ENCODE data around the gene RHOC. TPM values are rescaled to one million over a fixed set of nuclear protein-coding genes. Genes with fewer than 3 reads are reported as not detected.
A peak's percentile ranks its signal among the peaks of the same experiment; 100 is the strongest.

Gene RHOC
- total RNA-seq, 1 experiment from 2014 or later = 68.9 TPM

DNA sequence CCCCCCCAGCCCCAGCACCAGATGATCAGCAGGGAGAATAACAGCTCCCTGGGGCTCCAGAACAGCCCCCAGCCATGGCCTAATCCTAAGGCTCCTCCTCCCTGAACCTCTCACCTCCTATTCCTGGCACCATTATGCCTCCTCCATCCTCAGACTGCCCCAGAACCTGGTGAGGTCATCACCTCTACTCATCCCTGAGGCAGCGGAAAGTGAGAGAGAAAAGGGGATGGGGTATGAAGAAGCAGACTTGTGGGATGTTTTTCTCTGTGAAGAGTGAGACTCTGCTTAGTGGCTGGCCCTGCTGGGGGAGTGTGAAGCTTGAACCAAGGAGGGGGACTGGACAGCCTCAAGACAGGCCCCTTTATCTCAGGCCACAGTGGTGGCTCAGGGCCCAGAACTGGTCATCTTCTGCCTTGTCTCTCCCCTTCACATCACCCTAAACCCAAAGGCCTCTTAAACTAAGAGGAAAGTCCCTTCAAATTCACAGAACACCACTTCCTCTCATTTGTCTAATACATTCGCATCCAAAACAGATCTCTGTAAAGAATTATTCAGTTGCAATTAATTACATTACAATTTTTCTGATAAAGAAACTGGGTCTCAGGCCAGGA is 10.4 kb upstream of the RHOC start (continued):
- TF ChIP-seq CREM (CRISPR knock-in tag; IDR thresholded peaks at IDR 0.05) (no peak), NR3C1 (CRISPR knock-in tag; conservative IDR thresholded peaks at IDR 0.05; ENCODE audit: low read depth) (no peak)

DNA sequence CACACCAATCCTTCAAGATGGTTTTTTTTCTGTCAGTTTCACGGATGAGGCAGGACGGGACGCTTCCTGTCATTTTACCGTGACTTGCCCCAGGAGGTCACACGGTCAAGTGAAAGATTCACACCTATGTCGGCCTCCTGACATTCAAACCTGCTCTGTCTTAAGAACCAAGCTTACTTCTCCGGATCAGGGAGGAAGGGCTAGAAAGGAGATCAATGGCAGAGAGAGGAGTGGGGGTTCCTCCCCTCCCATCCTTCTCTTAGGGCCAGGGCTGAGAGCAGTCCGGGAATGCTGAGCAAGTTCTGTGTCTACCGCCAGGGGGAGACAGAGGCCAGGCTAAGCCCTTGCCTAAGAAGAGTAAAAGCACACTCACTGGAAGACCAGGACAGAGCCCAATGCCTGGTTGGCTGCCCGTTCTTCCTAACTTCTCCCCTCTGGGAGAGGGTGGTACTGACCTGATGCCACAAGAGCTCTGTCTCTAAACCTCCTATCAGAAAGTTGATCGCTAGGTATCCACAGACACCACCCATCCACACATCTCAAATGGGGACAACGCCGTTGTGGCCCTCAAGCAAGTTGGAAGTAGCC is 9.3 kb upstream of the RHOC start:
- no peak overlapping the region for H3K27ac Mint-ChIP-seq

More for the DNA sequence above, 9.3 kb upstream of the RHOC start:
- Mint-ChIP-seq H3K4me1 (peaks cover 44% of the 10 kb centered on the region), H3K9me3 (no peaks in the 10 kb centered on the region), H3K36me3 (no peaks in the 10 kb centered on the region), H3K27me3 (ENCODE audit: low read depth) (peaks cover 49% of the 10 kb centered on the region), H3K4me3 (peak overlapping the region; percentile 81)
- ATAC-seq = peak; percentile 62
- POLR2A ChIA-PET = interaction anchor here (0.7 to 1.2 kb wide), 2 partner anchors 152 to 357 kb away, joined by 3 to 4 read pairs; partner anchors contain the start of gene LRIG2
- peak; percentile 94 for DNase-seq (ENCODE audit: low spot score)
- CTCF ChIA-PET = interaction anchor here (0.5 to 12.5 kb wide), 50 partner anchors 8 to 1046 kb away, joined by 3 to 373 read pairs (median 5); partner anchors contain the start of genes LRIG2 and MOV10
- TF ChIP-seq ZNF396 (CRISPR knock-in tag; IDR thresholded peaks at IDR 0.05; ENCODE audit: borderline replicate concordance) = no peak
- TF ChIP-seq FOXP1 (CRISPR knock-in tag; IDR thresholded peaks at IDR 0.05; ENCODE audit: borderline replicate concordance) = no peak
- no peak for TF ChIP-seq NFYB (CRISPR knock-in tag; conservative IDR thresholded peaks at IDR 0.05; ENCODE audit: low read depth)
- TF ChIP-seq TEAD1 (CRISPR knock-in tag; IDR thresholded peaks at IDR 0.05) = no peak
- no peak for TF ChIP-seq ZNF671 (CRISPR knock-in tag; IDR thresholded peaks at IDR 0.05)
- TF ChIP-seq, protein P1, sequence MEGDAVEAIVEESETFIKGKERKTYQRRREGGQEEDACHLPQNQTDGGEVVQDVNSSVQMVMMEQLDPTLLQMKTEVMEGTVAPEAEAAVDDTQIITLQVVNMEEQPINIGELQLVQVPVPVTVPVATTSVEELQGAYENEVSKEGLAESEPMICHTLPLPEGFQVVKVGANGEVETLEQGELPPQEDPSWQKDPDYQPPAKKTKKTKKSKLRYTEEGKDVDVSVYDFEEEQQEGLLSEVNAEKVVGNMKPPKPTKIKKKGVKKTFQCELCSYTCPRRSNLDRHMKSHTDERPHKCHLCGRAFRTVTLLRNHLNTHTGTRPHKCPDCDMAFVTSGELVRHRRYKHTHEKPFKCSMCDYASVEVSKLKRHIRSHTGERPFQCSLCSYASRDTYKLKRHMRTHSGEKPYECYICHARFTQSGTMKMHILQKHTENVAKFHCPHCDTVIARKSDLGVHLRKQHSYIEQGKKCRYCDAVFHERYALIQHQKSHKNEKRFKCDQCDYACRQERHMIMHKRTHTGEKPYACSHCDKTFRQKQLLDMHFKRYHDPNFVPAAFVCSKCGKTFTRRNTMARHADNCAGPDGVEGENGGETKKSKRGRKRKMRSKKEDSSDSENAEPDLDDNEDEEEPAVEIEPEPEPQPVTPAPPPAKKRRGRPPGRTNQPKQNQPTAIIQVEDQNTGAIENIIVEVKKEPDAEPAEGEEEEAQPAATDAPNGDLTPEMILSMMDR (IDR thresholded peaks at IDR 0.05) = peak; percentile 98
- TF ChIP-seq SP1 (CRISPR knock-in tag; conservative IDR thresholded peaks at IDR 0.05) = no peak
- 0 out of 2 replicates have a peak, but pooled peaks have one; percentile 37 for TF ChIP-seq ETV6 (CRISPR knock-in tag; IDR thresholded peaks at IDR 0.05)
- TF ChIP-seq, protein P2, sequence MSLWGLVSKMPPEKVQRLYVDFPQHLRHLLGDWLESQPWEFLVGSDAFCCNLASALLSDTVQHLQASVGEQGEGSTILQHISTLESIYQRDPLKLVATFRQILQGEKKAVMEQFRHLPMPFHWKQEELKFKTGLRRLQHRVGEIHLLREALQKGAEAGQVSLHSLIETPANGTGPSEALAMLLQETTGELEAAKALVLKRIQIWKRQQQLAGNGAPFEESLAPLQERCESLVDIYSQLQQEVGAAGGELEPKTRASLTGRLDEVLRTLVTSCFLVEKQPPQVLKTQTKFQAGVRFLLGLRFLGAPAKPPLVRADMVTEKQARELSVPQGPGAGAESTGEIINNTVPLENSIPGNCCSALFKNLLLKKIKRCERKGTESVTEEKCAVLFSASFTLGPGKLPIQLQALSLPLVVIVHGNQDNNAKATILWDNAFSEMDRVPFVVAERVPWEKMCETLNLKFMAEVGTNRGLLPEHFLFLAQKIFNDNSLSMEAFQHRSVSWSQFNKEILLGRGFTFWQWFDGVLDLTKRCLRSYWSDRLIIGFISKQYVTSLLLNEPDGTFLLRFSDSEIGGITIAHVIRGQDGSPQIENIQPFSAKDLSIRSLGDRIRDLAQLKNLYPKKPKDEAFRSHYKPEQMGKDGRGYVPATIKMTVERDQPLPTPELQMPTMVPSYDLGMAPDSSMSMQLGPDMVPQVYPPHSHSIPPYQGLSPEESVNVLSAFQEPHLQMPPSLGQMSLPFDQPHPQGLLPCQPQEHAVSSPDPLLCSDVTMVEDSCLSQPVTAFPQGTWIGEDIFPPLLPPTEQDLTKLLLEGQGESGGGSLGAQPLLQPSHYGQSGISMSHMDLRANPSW (CRISPR knock-in tag; conservative IDR thresholded peaks at IDR 0.05; ENCODE audit: low read depth) = no peak
- TF ChIP-seq, protein P3, sequence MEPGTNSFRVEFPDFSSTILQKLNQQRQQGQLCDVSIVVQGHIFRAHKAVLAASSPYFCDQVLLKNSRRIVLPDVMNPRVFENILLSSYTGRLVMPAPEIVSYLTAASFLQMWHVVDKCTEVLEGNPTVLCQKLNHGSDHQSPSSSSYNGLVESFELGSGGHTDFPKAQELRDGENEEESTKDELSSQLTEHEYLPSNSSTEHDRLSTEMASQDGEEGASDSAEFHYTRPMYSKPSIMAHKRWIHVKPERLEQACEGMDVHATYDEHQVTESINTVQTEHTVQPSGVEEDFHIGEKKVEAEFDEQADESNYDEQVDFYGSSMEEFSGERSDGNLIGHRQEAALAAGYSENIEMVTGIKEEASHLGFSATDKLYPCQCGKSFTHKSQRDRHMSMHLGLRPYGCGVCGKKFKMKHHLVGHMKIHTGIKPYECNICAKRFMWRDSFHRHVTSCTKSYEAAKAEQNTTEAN (CRISPR knock-in tag; IDR thresholded peaks at IDR 0.05) = no peak
- TF ChIP-seq ZNF416 (CRISPR knock-in tag; IDR thresholded peaks at IDR 0.05) = no peak
- TF ChIP-seq, protein P4, sequence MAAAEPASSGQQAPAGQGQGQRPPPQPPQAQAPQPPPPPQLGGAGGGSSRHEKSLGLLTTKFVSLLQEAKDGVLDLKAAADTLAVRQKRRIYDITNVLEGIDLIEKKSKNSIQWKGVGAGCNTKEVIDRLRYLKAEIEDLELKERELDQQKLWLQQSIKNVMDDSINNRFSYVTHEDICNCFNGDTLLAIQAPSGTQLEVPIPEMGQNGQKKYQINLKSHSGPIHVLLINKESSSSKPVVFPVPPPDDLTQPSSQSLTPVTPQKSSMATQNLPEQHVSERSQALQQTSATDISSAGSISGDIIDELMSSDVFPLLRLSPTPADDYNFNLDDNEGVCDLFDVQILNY (CRISPR knock-in tag; IDR thresholded peaks at IDR 0.05) = no peak
- TF ChIP-seq, protein P5, sequence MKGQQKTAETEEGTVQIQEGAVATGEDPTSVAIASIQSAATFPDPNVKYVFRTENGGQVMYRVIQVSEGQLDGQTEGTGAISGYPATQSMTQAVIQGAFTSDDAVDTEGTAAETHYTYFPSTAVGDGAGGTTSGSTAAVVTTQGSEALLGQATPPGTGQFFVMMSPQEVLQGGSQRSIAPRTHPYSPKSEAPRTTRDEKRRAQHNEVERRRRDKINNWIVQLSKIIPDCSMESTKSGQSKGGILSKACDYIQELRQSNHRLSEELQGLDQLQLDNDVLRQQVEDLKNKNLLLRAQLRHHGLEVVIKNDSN (CRISPR knock-in tag; IDR thresholded peaks at IDR 0.05) = no peak
- TF ChIP-seq, protein P6, sequence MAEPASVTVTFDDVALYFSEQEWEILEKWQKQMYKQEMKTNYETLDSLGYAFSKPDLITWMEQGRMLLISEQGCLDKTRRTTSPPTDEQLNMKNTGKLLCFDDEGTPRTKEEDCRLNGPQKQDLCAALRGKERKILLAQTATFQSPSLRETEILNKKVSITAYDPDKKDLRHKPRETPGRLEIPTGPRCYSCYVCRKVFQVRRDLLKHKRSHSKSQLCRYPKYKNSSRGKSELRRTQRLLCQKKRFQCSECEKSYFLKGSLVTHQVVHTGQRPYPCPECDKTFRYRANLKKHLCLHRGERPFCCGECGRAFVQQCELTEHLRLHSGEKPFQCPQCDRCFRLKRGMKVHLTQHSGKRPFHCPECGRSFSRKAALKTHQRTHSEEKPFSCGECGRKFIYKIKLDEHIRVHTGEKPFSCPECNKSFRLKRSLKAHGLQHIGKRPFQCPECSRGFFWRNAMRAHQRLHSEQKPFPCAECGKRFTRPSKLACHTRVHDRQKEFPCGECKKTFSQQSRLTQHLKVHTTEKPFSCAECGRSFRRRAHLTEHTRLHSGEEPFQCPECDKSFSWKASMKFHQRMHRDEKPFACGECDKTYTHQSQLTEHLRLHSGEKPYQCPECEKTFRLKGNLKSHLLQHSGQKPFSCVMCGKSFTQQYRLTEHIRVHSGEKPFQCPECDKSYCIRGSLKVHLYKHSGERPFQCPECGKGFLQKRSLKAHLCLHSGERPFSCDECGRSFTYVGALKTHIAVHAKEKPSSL (CRISPR knock-in tag; conservative IDR thresholded peaks at IDR 0.05) = no peak
- no peak for TF ChIP-seq FOXK1 (CRISPR knock-in tag; IDR thresholded peaks at IDR 0.05)
